Right lobe of liver (tissue), 6 donors: ENCODE data around the gene CASP3. TPM values are rescaled to one million over a fixed set of nuclear protein-coding genes. Genes with fewer than 3 reads are reported as not detected.
"Not testable (repeated sequence)": the region's sequence is repeated elsewhere in the genome, so short reads cannot be mapped to it uniquely, and the experiment has no call there.

Source experiments
- ATAC-seq, 4 donors: fragments of 200-7000 bp; cut with Tn5 transposase; one replicate each; pipeline ENCODE4 v1.9.1; 2020; ENCODE audit warnings: mild to moderate bottlenecking in 4 of 4, moderate library complexity in 4 of 4
- DNase-seq, 3 donors: peaks; one replicate each; pipeline ENCODE4 v3.0.0-alpha.2; 2020
- H3K27ac ChIP-seq, 3 donors: fragments of 200-600 bp; one replicate each; pipeline ENCODE4 v1.8.0; 2022
- H3K27me3 ChIP-seq, 2 donors: fragments of 200-600 bp; one replicate each; pipeline ENCODE4 v1.8.0; 2022
- H3K36me3 ChIP-seq, 4 donors: fragments of 200-600 bp; sonication (generic) in 1 of 4; one replicate each; pipeline versions ENCODE4 v1.5.1 to v1.8.0; 2017 to 2022; ENCODE audit warnings: control low read depth in 1 of 4
- H3K4me1 ChIP-seq, 4 donors: fragments of 200-600 bp; sonication (generic) in 1 of 4; one replicate each; pipeline versions ENCODE4 v1.5.1 to v1.8.0; 2017 to 2022; ENCODE audit warnings: control low read depth in 1 of 4
- H3K4me3 ChIP-seq, 3 donors: fragments of 200-600 bp; one replicate each; pipeline ENCODE4 v1.8.0; 2022
- H3K9me3 ChIP-seq, 4 donors: fragments of 200-600 bp; sonication (generic) in 1 of 4; one replicate each; pipeline versions ENCODE4 v1.5.1 to v1.8.0; 2017 to 2022; ENCODE audit warnings: control low read depth in 1 of 4
- POLR2A ChIP-seq: fragments of 450-650 bp; IDR thresholded peaks from one replicate; pipeline ENCODE4 v1.6.1; 2017; ENCODE audit warnings: antibody characterized with exemption, mild to moderate bottlenecking
- WGBS: methylation state at CpG from one replicate; pipeline ENCODE4 v1.1.6; 2018; ENCODE audit warnings: low coverage, low lambda C conversion rate; ENCODE audit not compliant: insufficient coverage; ENCODE audit errors: missing lambda C conversion rate; 5-methylcytosine and 5-hydroxymethylcytosine counted together
- intact Hi-C, 2 donors: fragments of 100-400 bp; cut with DNase I; formaldehyde crosslinking; loops; one replicate each; pipeline versions ENCODE4 v1.11.2 to v1.14.1; 2022
- total RNA-seq, 6 experiments: library from RNA; depleted of rRNA in 2 of 6; stranded (reverse); fragments of >200 nt in 2 of 6; fragmentation: NEBNext Ultra II Directional in 3 of 6; extraction: Animal tissue kit (Norgen Biotek cat#: 25700) in 3 of 6; gene quantifications; one replicate each; pipeline versions ENCODE4 v1.1.0 to v1.2.4, GENCODE V29; 2016 to 2023
- TF ChIP-seq, protein P1 (sequence below), 4 donors: fragments of 200-600 bp in 3 of 4; fragments of 450-650 bp in 1 of 4; IDR thresholded peaks; one replicate each; pipeline versions ENCODE4 v1.5.1 to v1.8.0; 2016 to 2022; ENCODE audit warnings: antibody characterized with exemption in 4 of 4, mild to moderate bottlenecking in 2 of 4
- donor health status: DM: no; HTN: yes; CAD: no.
- donor health status: DM: no; HTN: no; CAD: no.
- donor health status: DM: no; HTN: no; CAD: no.
- donor health status: DM: no; HTN: yes; CAD: no.
- donor health status: DM: no; HTN: yes; CAD: no.

The CASP3 gene
- total RNA-seq, 6 experiments from 2014 or later: 9.6 to 19.6 (median 13.2) TPM

DNA sequence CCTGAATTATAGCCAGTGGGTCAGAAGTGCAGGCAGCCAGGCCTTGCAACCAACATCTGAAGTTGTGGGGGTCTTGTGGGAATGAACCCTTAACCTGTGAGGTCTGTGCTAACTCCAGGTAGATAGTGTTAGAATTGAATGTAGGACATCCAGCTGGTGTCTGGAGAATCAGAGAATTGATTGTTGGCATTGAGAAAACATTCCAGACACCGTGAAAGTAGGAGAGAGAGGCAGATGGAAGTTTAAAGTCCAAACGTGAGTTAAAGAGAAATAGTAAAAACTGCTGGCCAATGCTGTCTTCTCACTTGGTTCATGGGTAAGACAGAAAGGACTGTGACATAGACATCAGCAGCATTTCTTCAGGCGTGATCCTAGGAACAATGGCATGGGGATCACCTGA, 27.7 kb downstream of the CASP3 start:
- Histone ChIP-seq H3K36me3 (no peaks in the 10 kb centered on the region), H3K27ac (no peak overlapping the region), H3K9me3 (no peaks in the 10 kb centered on the region), H3K4me3 (no peak overlapping the region), H3K27me3 (no peaks in the 10 kb centered on the region), H3K4me1 (peaks cover 0 to 6% (median 0%) of the 10 kb centered on the region in 4 donors)
- ATAC-seq (peak in 1 of 4 donors; percentile 29), DNase-seq (no peak)
- intact Hi-C loops: no loop called here
- 29% methylated on average over 2 of the region's 3 CpGs for WGBS
- no peak for TF ChIP-seq POLR2A
- TF ChIP-seq, protein P1, sequence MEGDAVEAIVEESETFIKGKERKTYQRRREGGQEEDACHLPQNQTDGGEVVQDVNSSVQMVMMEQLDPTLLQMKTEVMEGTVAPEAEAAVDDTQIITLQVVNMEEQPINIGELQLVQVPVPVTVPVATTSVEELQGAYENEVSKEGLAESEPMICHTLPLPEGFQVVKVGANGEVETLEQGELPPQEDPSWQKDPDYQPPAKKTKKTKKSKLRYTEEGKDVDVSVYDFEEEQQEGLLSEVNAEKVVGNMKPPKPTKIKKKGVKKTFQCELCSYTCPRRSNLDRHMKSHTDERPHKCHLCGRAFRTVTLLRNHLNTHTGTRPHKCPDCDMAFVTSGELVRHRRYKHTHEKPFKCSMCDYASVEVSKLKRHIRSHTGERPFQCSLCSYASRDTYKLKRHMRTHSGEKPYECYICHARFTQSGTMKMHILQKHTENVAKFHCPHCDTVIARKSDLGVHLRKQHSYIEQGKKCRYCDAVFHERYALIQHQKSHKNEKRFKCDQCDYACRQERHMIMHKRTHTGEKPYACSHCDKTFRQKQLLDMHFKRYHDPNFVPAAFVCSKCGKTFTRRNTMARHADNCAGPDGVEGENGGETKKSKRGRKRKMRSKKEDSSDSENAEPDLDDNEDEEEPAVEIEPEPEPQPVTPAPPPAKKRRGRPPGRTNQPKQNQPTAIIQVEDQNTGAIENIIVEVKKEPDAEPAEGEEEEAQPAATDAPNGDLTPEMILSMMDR (IDR thresholded peaks at IDR 0.05): no peak

DNA sequence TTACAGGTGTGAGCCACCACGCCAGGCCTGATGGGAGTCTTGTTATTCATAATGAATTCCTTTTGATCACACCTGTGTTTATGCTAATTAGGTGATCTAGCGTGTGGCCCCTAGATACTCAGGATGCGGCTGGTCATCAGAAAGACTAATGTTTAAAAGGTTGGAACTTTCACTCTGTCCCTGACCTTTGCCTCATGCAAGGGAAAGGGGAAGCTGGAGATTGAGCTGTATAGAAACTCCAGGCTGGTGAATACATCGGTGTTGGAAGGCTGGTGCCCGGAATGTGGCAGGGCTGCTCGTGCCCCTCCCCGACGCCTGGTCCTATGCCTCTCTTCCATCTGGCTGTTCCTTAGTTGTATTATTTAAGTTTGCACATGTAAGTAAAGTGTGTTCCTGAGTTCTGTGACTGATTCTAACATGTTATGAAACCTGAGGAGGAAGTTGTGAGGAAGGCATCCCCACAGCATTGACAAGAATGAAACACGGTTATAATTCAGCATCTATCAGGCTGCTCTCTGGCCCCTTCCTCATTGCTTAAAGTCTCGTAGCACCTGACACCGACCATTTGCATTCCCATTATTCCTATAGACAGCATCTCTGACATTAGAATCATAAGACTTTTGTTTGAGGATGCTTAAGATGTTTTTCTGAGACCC, 28.9 kb downstream of the CASP3 start:
- Histone ChIP-seq H3K9me3 (no peaks in the 10 kb centered on the region), H3K36me3 (no peaks in the 10 kb centered on the region), H3K4me3 (no peak overlapping the region), H3K27ac (no peak overlapping the region), H3K4me1 (no peaks in the 10 kb centered on the region), H3K27me3 (no peaks in the 10 kb centered on the region)
- TF ChIP-seq, protein P1 (IDR thresholded peaks at IDR 0.05): no peak
- no peak for TF ChIP-seq POLR2A
- 79% methylated on average over 8 of the region's 11 CpGs for WGBS
- DNase-seq: no peak
- ATAC-seq: peak in 2 of 4 donors; percentile 10 to 23
- intact Hi-C loops: no loop called here

DNA sequence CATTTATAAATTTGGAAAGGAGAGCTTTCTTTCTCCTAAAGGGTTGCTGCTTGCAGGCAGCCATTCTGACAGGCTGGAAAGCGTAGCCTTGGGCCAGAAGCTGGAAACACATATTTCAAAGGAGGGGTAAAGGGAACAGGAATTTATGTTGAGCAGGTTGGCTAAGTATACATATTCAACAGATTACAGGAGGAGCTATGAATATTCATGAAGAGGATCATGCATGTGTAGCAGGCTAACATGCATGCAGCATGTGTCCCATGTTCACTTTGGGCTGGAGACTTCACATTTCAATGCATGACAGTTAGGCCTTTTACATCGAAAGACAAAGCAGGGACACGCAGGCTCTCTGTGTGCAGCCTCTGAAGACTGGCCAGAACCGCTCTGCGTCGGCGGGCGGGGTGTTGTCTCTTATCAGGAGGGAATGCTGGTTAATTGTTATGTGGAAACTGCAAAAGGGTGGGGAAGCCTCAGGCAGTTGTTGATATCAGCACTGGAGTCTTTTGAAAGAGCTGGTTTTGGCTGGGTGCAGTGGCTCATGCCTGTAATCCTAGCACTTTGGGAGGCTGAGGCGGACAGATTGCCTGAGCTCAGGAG, 31.5 kb downstream of the CASP3 start:
- TF ChIP-seq POLR2A: no peak
- TF ChIP-seq, protein P1 (IDR thresholded peaks at IDR 0.05): no peak
- H3K4me3 ChIP-seq: no peak overlapping the region
- no peaks in the 10 kb centered on the region for H3K4me1 ChIP-seq
- H3K36me3 ChIP-seq: no peaks in the 10 kb centered on the region
- H3K9me3 ChIP-seq: no peaks in the 10 kb centered on the region
- H3K27ac ChIP-seq: no peak overlapping the region
- WGBS: 64% methylated on average over 8 of the region's 9 CpGs
- DNase-seq (peak in 1 of 3 donors; percentile 22), ATAC-seq (peak in 1 of 4 donors; percentile 17)
- H3K27me3 ChIP-seq: no peaks in the 10 kb centered on the region
- intact Hi-C loops: no loop called here

DNA sequence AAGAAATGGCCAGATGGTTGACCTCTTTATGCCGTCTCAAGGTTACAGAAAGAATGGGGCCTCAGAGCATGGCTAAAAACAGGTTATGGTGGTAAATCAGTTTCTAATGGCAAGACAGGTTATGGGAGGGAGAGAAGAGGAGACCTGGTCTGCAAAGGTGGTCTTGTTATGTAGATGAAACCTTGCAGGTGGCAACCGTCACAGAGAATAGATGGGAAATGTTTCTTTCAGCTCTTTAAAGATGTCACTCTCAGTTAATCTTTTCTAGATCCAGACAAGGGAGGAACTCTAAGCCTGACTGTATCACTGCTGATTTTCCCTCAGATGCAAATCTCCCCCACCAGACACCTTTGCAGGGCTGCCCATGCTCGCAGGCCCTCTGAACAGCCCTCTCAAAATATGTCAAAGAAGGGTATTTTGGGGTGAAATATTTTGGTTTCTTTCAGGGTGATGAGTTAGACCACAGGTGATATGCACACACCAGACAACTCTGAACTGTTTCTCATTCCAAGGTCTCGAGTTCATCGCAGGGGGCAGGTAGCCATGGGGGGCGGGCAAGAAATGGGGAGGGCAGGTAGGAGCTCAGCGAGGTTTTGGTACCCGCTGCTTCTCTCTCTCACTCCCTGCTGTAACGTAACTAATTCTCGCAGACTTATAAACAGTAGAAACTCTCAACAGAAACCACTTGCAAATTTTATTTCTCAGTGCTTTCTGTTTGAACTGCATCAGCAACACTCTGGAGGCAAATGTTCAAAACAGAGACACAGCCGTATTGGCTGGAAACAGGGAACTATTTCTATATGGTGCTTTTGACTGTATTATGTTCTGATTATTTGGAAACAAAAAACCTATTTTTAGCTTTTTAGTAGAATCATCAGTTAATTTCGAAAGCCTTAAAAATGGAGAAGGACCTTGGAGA, 32.4 kb downstream of the CASP3 start:
- Histone ChIP-seq H3K27ac (no peak overlapping the region), H3K36me3 (no peaks in the 10 kb centered on the region), H3K4me3 (no peak overlapping the region), H3K4me1 (no peaks in the 10 kb centered on the region), H3K9me3 (no peaks in the 10 kb centered on the region), H3K27me3 (no peaks in the 10 kb centered on the region)
- no peak for TF ChIP-seq POLR2A
- TF ChIP-seq, protein P1 (IDR thresholded peaks at IDR 0.05): no peak
- DNase-seq (no peak), ATAC-seq (no peak)
- 83% methylated on average over 12 of the region's 12 CpGs for WGBS
- intact Hi-C loops: no loop called here

DNA sequence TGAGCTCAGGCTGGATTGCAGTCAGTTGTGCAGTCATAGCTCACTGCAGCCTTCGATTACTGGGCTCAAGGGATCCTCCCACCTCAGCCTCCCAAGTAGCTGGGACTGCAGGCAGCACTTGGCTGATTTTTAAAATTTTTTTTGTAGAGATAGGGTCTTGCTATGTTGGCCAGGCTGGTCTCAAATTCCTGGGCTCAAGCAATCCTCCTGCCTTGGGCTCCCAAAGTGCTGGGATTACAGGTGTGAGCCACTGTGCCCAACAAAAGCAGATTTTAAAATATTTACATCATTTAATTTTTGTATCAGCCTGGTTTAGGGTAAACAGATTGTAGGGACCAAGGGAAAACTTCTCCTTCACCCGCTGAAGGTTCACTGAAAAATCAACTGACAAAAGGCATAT, 33.1 kb downstream of the CASP3 start:
- H3K4me1 ChIP-seq, H3K9me3 ChIP-seq, DNase-seq, intact Hi-C loops, H3K27ac ChIP-seq, ATAC-seq, H3K36me3 ChIP-seq, H3K27me3 ChIP-seq, H3K4me3 ChIP-seq: not testable (repeated sequence)
- 74% methylated on average over 2 of the region's 2 CpGs for WGBS
